ENCODE measurements around the gene SRP14. TPM values are rescaled to one million over a fixed set of nuclear protein-coding genes. Genes with fewer than 3 reads are reported as not detected.
"Not testable (repeated sequence)": the region's sequence is repeated elsewhere in the genome, so short reads cannot be mapped to it uniquely, and the experiment has no call there.

Gene SRP14
- total RNA-seq, 1 experiment from 2014 or later: 274 TPM

DNA sequence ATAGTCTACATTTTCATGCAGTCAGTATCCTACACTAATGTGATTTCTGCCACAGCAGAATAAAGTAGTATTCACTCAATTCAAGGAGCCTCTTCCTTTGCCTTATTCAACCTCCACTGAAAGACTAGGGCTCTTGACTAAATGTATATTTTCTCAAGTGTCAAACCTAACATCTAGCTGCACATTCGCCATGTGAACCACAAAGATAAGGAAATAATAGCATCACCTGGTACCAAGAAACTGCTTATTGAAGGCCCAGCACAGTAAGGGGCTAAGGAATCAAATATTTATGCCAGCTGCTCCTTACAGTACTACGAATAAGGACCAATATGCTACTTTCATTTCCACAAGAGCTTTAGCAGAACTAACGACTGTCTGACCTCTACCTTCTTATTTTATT lies 1.3 kb downstream of the SRP14 start:
- POLR2A ChIA-PET (ENCODE audit: low non-redundant PET): no interaction called here
- Histone ChIP-seq H3K9me3 (ENCODE audit: low read depth, low read length, poor library complexity, severe bottlenecking) (no peaks in the 10 kb centered on the region), H3K4me3 (ENCODE audit: low read depth, low read length, poor library complexity, severe bottlenecking) (peak overlapping the region; percentile 80), H3K36me3 (ENCODE audit: insufficient read depth, low read length, poor library complexity, severe bottlenecking) (peaks cover 49% of the 10 kb centered on the region), H3K27me3 (replicated peaks; ENCODE audit: insufficient read depth, low read depth, low read length, poor library complexity) (no peaks in the 10 kb centered on the region), H3K27ac (ENCODE audit: low read depth, low read length, poor library complexity, severe bottlenecking) (peak overlapping the region; percentile 92), H3K4me1 (ENCODE audit: insufficient read depth, low read length, poor library complexity, severe bottlenecking) (peaks cover 8% of the 10 kb centered on the region)
- TF ChIP-seq EZH2 (IDR thresholded peaks at IDR 0.05; ENCODE audit: borderline replicate concordance, low read depth, low read length, poor library complexity, severe bottlenecking): no peak
- no peak for TF ChIP-seq CTCF (conservative IDR thresholded peaks at IDR 0.05; ENCODE audit: low read depth, low read length)
- CTCF ChIA-PET: interaction anchor here (1.6 kb wide), 1 partner anchor 18 kb away, joined by 3 read pairs; no protein-coding TSS in a partner anchor
- intact Hi-C loops (cut with micrococcal nuclease; ENCODE audit: unreplicated experiment): loop anchor here (5.0 kb wide), 2 partner anchors 150 to 250 kb away; no protein-coding TSS in a partner anchor
- no peak for DNase-seq (ENCODE audit: low spot score)
- no TSS peak for BruUV-seq (replicated peaks)

- POLR2A ChIA-PET (ENCODE audit: low non-redundant PET); H3K9me3 ChIP-seq (ENCODE audit: low read depth, low read length, poor library complexity, severe bottlenecking); DNase-seq (ENCODE audit: low spot score); H3K27ac ChIP-seq (ENCODE audit: low read depth, low read length, poor library complexity, severe bottlenecking); BruUV-seq (replicated peaks); H3K4me3 ChIP-seq (ENCODE audit: low read depth, low read length, poor library complexity, severe bottlenecking); H3K4me1 ChIP-seq (ENCODE audit: insufficient read depth, low read length, poor library complexity, severe bottlenecking); H3K27me3 ChIP-seq (replicated peaks; ENCODE audit: insufficient read depth, low read depth, low read length, poor library complexity): not testable (repeated sequence)
- peaks cover 67% of the 10 kb centered on the region for H3K36me3 ChIP-seq (ENCODE audit: insufficient read depth, low read length, poor library complexity, severe bottlenecking)
- CTCF ChIA-PET: interaction anchor here (1.2 kb wide), 1 partner anchor 275 kb away, joined by 3 read pairs; no protein-coding TSS in a partner anchor
- intact Hi-C loops (cut with micrococcal nuclease; ENCODE audit: unreplicated experiment): loop anchor here (5.0 kb wide), 2 partner anchors 148 to 248 kb away; no protein-coding TSS in a partner anchor
Observed at GRCh38 chr15:40035182-40035581, 3.8 kb downstream of the SRP14 start.

GRCh38 chr15:40034186-40034946 lies 4.6 kb downstream of the SRP14 start:
- Histone ChIP-seq H3K4me1 (ENCODE audit: insufficient read depth, low read length, poor library complexity, severe bottlenecking) (peaks cover 8% of the 10 kb centered on the region), H3K36me3 (ENCODE audit: insufficient read depth, low read length, poor library complexity, severe bottlenecking) (peaks cover 68% of the 10 kb centered on the region), H3K27ac (ENCODE audit: low read depth, low read length, poor library complexity, severe bottlenecking) (no peak overlapping the region), H3K9me3 (ENCODE audit: low read depth, low read length, poor library complexity, severe bottlenecking) (no peaks in the 10 kb centered on the region), H3K27me3 (replicated peaks; ENCODE audit: insufficient read depth, low read depth, low read length, poor library complexity) (no peaks in the 10 kb centered on the region), H3K4me3 (ENCODE audit: low read depth, low read length, poor library complexity, severe bottlenecking) (no peak overlapping the region)
- DNase-seq (ENCODE audit: low spot score): no peak
- no TSS peak for BruUV-seq (replicated peaks)
- ChIA-PET CTCF (interaction anchor here (0.7 kb wide), 1 partner anchor 206 kb away, joined by 4 read pairs; no protein-coding TSS in a partner anchor), POLR2A (ENCODE audit: low non-redundant PET) (no interaction called here)
- intact Hi-C loops (cut with micrococcal nuclease; ENCODE audit: unreplicated experiment): no loop called here
- no peak for TF ChIP-seq CTCF (conservative IDR thresholded peaks at IDR 0.05; ENCODE audit: low read depth, low read length)
- TF ChIP-seq EZH2 (IDR thresholded peaks at IDR 0.05; ENCODE audit: borderline replicate concordance, low read depth, low read length, poor library complexity, severe bottlenecking): no peak

Measured in A673 (cell line).